DND-41 (cell line): ENCODE data around the gene PSMC4.

Source experiments
- ATAC-seq: fragments of 200-7000 bp; cut with Tn5 transposase; 3 replicates; pipeline ENCODE4 v1.9.1; 2021; ENCODE audit warnings: low read depth; ENCODE audit not compliant: insufficient read depth
- DNase-seq: peaks from one replicate; pipeline ENCODE4 v3.0.0-alpha.2; 2020
- H2AFZ ChIP-seq: 2 replicates; pipeline ENCODE4 v1.6.0; 2012; ENCODE audit warnings: low read depth, low read length
- H3K27ac ChIP-seq: 2 replicates; pipeline ENCODE4 v1.5.1; 2012; ENCODE audit warnings: low read length, inconsistent platforms
- H3K27me3 ChIP-seq: fragments of 200-600 bp; sonication (generic); 2 replicates; pipeline ENCODE4 v1.6.0; 2012; ENCODE audit warnings: low read length, mild to moderate bottlenecking, inconsistent platforms; ENCODE audit not compliant: insufficient read depth, poor library complexity
- H3K36me3 ChIP-seq: 2 replicates; pipeline ENCODE4 v1.5.1; 2012; ENCODE audit warnings: low read length, inconsistent platforms; ENCODE audit not compliant: insufficient read depth
- H3K4me1 ChIP-seq: 2 replicates; pipeline ENCODE4 v1.5.1; 2012; ENCODE audit warnings: mild to moderate bottlenecking, low read length; ENCODE audit not compliant: insufficient read depth
- H3K4me2 ChIP-seq: 2 replicates; pipeline ENCODE4 v1.6.0; 2012; ENCODE audit warnings: mild to moderate bottlenecking, moderate library complexity, low read length, inconsistent platforms; ENCODE audit not compliant: insufficient read depth
- H3K4me3 ChIP-seq, 2 experiments: fragments of 200-600 bp in 1 of 2; shearing (Covaris generic) in 1 of 2; 2 replicates each; pipeline ENCODE4 v1.5.1; 2012 to 2016; ENCODE audit warnings: inconsistent platforms in 2 of 2, low read length in 2 of 2, mild to moderate bottlenecking in 2 of 2, low read depth in 1 of 2, moderate library complexity in 1 of 2
- H3K79me2 ChIP-seq: 2 replicates; pipeline ENCODE4 v1.6.0; 2012; ENCODE audit warnings: low read length, inconsistent platforms; ENCODE audit not compliant: insufficient read depth
- H3K9ac ChIP-seq: 2 replicates; pipeline ENCODE4 v1.6.0; 2012; ENCODE audit warnings: low read depth, mild to moderate bottlenecking, inconsistent platforms, low read length, moderate library complexity
- H3K9me3 ChIP-seq: 2 replicates; pipeline ENCODE4 v1.5.1; 2012; ENCODE audit warnings: low read length, moderate library complexity, mild to moderate bottlenecking, inconsistent platforms; ENCODE audit not compliant: insufficient read depth, severe bottlenecking
- H4K20me1 ChIP-seq: 2 replicates; pipeline ENCODE4 v1.6.0; 2012; ENCODE audit warnings: low read length; ENCODE audit not compliant: insufficient read depth
- CTCF ChIP-seq: IDR thresholded peaks from 2 replicates; pipeline ENCODE4 v1.5.1; 2012; ENCODE audit warnings: borderline replicate concordance, low read length, moderate library complexity, mild to moderate bottlenecking; ENCODE audit not compliant: poor library complexity, severe bottlenecking; ENCODE audit errors: extremely low read depth
- EZH2 ChIP-seq: IDR thresholded peaks from 3 replicates; pipeline ENCODE4 v1.6.1; 2012; ENCODE audit warnings: borderline replicate concordance, low read depth, mild to moderate bottlenecking, moderate library complexity, low read length, inconsistent platforms; ENCODE audit not compliant: severe bottlenecking

The PSMC4 gene

GRCh38 chr19:39946532-39946931 lies 24.4 kb upstream of the PSMC4 start:
- H3K4me3 ChIP-seq, result no peak overlapping the region
- H3K27me3 ChIP-seq, result no peaks in the 10 kb centered on the region
- DNase-seq (no peak), ATAC-seq (no peak)
- H3K79me2 ChIP-seq, result no peaks in the 10 kb centered on the region
- no peak overlapping the region for H3K27ac ChIP-seq
- no peaks in the 10 kb centered on the region for H3K36me3 ChIP-seq
- no peak overlapping the region for H3K9ac ChIP-seq
- no peak overlapping the region for H2AFZ ChIP-seq
- no peak for TF ChIP-seq EZH2
- TF ChIP-seq CTCF, result no peak
- H3K4me1 ChIP-seq, result peaks cover 46% of the 10 kb centered on the region
- no peak overlapping the region for H3K4me2 ChIP-seq
- H3K9me3 ChIP-seq, result no peaks in the 10 kb centered on the region
- no peaks in the 10 kb centered on the region for H4K20me1 ChIP-seq

GRCh38 chr19:39949026-39949747 lies 21.8 kb upstream of the PSMC4 start:
- no peak overlapping the region for H3K4me2 ChIP-seq
- peaks cover 46% of the 10 kb centered on the region for H3K4me1 ChIP-seq
- no peak for ATAC-seq
- no peak overlapping the region for H3K27ac ChIP-seq
- H3K79me2 ChIP-seq, result no peaks in the 10 kb centered on the region
- no peak overlapping the region for H3K4me3 ChIP-seq
- H2AFZ ChIP-seq, result no peak overlapping the region
- no peaks in the 10 kb centered on the region for H3K27me3 ChIP-seq
- no peaks in the 10 kb centered on the region for H3K9me3 ChIP-seq
- H3K9ac ChIP-seq, result no peak overlapping the region
- H3K36me3 ChIP-seq, result no peaks in the 10 kb centered on the region
- TF ChIP-seq CTCF (no peak), EZH2 (no peak)
- no peak for DNase-seq
- no peaks in the 10 kb centered on the region for H4K20me1 ChIP-seq

- TF ChIP-seq EZH2 (no peak), CTCF (no peak)
- peak overlapping the region; percentile 82 for H3K27ac ChIP-seq
- no peak overlapping the region for H3K4me3 ChIP-seq
- no peak overlapping the region for H3K9ac ChIP-seq
- DNase-seq, result peak; percentile 1
- no peaks in the 10 kb centered on the region for H3K79me2 ChIP-seq
- no peak overlapping the region for H3K4me2 ChIP-seq
- H3K27me3 ChIP-seq, result no peaks in the 10 kb centered on the region
- H3K36me3 ChIP-seq, result no peaks in the 10 kb centered on the region
- H3K9me3 ChIP-seq, result no peaks in the 10 kb centered on the region
- ATAC-seq, result no peak
- no peaks in the 10 kb centered on the region for H4K20me1 ChIP-seq
- H3K4me1 ChIP-seq, result peaks cover 43% of the 10 kb centered on the region
- H2AFZ ChIP-seq, result no peak overlapping the region
Measured at GRCh38 chr19:39951065-39951650, 19.8 kb upstream of the PSMC4 start.
